ENCODE data around the gene GOSR2. TPM values are rescaled to one million over a fixed set of nuclear protein-coding genes. Genes with fewer than 3 reads are reported as not detected.

Gene GOSR2
- total RNA-seq, 4 donors from 2014 or later = 20.3 to 37.8 (median 24.7) TPM

DNA sequence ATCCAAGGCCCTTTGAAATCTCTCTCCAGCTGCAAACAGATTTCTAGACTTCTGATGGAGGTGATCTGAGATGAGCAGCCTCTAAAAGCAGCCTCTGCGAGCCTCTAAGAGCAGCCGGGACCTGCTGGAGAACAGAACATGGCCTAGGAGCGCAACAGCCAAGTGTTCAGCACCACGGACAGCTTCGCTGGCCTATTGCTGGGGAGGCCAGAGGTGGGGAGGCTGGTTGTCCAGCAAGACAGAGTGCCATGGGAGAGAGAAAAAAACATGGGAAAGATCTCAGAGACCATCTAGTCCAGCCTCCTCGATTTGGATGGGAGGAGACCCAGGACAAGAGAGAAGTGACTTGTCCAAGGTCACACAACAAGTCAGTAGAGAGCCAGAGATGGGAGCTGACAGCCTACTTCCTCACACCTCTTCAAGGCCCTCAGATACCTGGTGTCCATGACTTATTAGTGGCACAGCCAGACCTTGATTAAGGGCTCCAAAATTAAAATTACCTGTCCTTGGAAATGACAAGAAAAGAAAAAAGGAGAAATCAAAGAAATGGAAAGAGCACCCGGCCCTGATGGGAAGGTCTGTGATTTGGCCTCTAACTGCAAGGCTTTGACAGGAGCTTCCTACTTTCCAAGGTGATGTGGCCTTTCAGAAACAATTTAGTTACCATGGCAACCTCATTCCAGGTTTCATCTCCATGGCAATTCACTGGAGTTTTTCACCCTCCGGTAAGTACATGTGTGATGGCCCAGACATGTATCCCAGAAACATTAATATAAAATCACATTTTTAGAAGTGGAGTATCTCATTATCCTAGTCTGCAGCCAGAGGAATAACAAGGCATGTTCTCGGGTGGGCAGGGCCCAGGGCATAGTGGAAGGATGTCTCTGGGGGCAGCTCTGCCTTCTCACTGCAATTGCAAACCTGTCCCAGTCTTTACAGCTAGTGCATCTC lies 41.6 kb downstream of the GOSR2 start:
- no peak for DNase-seq
- intact Hi-C loops (cut with DNase I) = no loop called here
- no peaks in the 10 kb centered on the region for H3K9me3 ChIP-seq
- 81 to 83% methylated on average over 5 to 7 of the region's 9 CpGs for WGBS, 2 donors
- TF ChIP-seq, protein P1, sequence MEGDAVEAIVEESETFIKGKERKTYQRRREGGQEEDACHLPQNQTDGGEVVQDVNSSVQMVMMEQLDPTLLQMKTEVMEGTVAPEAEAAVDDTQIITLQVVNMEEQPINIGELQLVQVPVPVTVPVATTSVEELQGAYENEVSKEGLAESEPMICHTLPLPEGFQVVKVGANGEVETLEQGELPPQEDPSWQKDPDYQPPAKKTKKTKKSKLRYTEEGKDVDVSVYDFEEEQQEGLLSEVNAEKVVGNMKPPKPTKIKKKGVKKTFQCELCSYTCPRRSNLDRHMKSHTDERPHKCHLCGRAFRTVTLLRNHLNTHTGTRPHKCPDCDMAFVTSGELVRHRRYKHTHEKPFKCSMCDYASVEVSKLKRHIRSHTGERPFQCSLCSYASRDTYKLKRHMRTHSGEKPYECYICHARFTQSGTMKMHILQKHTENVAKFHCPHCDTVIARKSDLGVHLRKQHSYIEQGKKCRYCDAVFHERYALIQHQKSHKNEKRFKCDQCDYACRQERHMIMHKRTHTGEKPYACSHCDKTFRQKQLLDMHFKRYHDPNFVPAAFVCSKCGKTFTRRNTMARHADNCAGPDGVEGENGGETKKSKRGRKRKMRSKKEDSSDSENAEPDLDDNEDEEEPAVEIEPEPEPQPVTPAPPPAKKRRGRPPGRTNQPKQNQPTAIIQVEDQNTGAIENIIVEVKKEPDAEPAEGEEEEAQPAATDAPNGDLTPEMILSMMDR (IDR thresholded peaks at IDR 0.05) = no peak
- TF ChIP-seq POLR2A (IDR thresholded peaks at IDR 0.05) = no peak
- H3K4me3 ChIP-seq = no peak overlapping the region
- H3K27ac ChIP-seq = no peak overlapping the region
- H3K27me3 ChIP-seq = no peaks in the 10 kb centered on the region
- peaks cover 0 to 5% (median 0%) of the 10 kb centered on the region in 3 donors for H3K36me3 ChIP-seq
- peaks cover 0 to 4% (median 0%) of the 10 kb centered on the region in 3 donors for H3K4me1 ChIP-seq

DNA sequence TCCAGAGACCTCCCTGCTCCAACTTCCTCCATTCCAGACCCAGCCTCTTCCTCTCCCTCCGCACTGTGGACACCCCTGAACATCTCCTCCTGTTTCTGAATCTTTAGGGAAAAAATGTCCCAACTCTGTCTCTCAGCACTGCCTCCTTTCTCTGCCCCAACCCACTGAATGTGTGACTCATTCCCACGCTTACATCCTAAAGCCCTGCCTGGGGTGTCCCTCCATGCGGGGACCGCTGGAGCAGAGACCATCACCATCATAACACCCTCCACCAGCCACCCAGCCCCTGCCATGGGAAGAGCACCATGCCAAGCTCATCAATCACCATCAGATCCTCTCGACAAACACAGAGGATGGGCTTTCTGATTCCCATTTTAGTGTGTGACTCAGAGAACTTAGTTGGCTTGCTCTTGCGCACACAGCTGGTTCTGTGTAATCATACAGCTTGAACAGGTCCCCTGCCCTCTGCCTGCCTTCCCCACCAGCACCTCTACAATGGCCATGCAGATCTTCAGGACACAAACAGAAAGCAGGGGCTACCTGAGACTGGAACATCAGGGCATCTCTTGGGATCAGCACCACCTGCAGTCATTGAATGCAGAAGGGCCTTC lies 45.4 kb downstream of the GOSR2 start:
- DNase-seq = no peak
- H3K36me3 ChIP-seq = peaks cover 0 to 5% (median 0%) of the 10 kb centered on the region in 3 donors
- no peak overlapping the region for H3K4me3 ChIP-seq
- peaks cover 0 to 23% (median 0%) of the 10 kb centered on the region in 3 donors for H3K4me1 ChIP-seq
- no peaks in the 10 kb centered on the region for H3K27me3 ChIP-seq
- TF ChIP-seq, protein P1 (IDR thresholded peaks at IDR 0.05) = no peak
- no peak for TF ChIP-seq POLR2A (IDR thresholded peaks at IDR 0.05)
- 73 to 83% methylated on average over 4 to 6 of the region's 6 CpGs for WGBS, 2 donors
- intact Hi-C loops (cut with DNase I) = no loop called here
- H3K9me3 ChIP-seq = no peaks in the 10 kb centered on the region
- no peak overlapping the region for H3K27ac ChIP-seq

DNA sequence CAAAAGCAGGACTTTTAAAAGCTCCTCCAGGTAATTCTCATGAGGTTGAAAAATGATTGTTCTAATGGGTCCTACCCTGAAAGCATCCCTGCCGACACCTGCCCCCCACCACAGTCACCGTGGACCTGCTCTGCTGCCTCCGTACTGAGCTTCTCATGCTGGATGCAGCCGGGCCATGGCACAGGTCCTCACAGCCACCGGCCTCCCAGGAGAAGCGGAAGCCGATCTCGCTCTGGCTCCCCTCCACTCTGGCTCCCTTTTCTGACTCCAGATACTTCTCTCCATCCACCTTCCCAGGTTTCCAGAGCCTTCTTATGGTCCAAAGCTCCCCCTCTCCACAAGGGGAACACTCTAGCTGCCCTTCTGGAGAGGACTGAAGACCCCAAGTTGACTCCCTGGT lies 45.9 kb downstream of the GOSR2 start:
- intact Hi-C loops (cut with DNase I) = no loop called here
- no peaks in the 10 kb centered on the region for H3K9me3 ChIP-seq
- TF ChIP-seq, protein P1 (IDR thresholded peaks at IDR 0.05) = no peak
- no peak for TF ChIP-seq POLR2A (IDR thresholded peaks at IDR 0.05)
- H3K4me3 ChIP-seq = no peak overlapping the region
- peaks cover 0 to 5% (median 0%) of the 10 kb centered on the region in 3 donors for H3K36me3 ChIP-seq
- H3K27me3 ChIP-seq = no peaks in the 10 kb centered on the region
- no peak for DNase-seq
- 91% methylated on average over 8 of the region's 8 CpGs for WGBS, 2 donors
- no peak overlapping the region for H3K27ac ChIP-seq
- peaks cover 0 to 29% (median 0%) of the 10 kb centered on the region in 3 donors for H3K4me1 ChIP-seq

DNA sequence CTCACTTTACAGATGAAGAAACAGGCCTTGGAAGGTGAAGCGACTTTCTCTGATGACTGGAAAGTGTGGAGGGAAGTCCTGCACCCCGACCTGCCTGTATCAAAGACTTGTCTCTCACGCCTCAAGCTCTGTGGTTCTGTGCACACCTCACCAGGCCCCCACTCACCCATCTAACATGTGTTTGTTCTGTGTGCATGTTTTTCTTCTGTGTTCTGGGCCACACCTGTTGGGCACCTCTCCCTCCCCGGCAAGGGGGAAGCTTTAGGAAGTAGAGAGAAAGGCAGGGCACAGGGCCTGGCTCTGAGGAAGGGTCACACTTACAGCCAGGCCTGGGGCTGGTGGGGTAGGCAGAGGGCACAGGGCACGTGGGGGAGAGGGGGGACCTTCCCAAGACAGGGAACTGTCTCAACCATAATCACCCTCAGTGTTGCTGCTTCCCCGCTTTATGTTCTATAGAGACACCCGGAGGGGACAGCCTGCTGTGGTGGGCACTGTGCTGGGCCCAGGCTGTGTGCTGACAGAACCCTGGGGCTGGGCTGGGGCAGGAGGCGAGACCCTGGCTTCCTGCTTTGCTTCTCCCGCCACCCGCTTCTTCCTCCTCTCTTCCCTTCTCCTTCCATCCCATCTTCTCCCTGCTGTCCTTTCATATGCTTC lies 48.8 kb downstream of the GOSR2 start:
- peaks cover 0 to 33% (median 0%) of the 10 kb centered on the region in 3 donors for H3K4me1 ChIP-seq
- WGBS, 2 donors = 73 to 83% methylated on average over 8 of the region's 10 CpGs
- intact Hi-C loops (cut with DNase I) = no loop called here
- H3K27me3 ChIP-seq = peaks cover 0 to 15% (median 0%) of the 10 kb centered on the region in 4 donors
- H3K36me3 ChIP-seq = peaks cover 0 to 5% (median 0%) of the 10 kb centered on the region in 3 donors
- TF ChIP-seq, protein P1 (IDR thresholded peaks at IDR 0.05) = no peak
- no peak for TF ChIP-seq POLR2A (IDR thresholded peaks at IDR 0.05)
- no peak for DNase-seq
- H3K27ac ChIP-seq = peak overlapping the region in 3 of 4 donors; percentile 23 to 71 (median 38)
- H3K4me3 ChIP-seq = no peak overlapping the region
- no peaks in the 10 kb centered on the region for H3K9me3 ChIP-seq

Data from esophagus squamous epithelium (tissue), 5 donors.